ENCODE results near the gene CAMKMT.

- TF ChIP-seq CTCF (conservative IDR thresholded peaks at IDR 0.05; ENCODE audit: low read depth, low read length) = no peak
- no peak for TF ChIP-seq EZH2 (IDR thresholded peaks at IDR 0.05; ENCODE audit: borderline replicate concordance, low read depth, low read length, poor library complexity, severe bottlenecking)
Measured at GRCh38 chr2:44533508-44533907, 171.8 kb downstream of the CAMKMT start.
